NB4 (cell line): ENCODE data around the gene STT3A.

ENCODE experiments used
- POLR2A ChIP-seq: IDR thresholded peaks from 2 replicates; pipeline ENCODE4 v1.6.1; 2011; ENCODE audit warnings: mild to moderate bottlenecking; ENCODE audit not compliant: insufficient read length; ENCODE audit errors: extremely low read depth
- TF ChIP-seq, protein P1 (sequence below): IDR thresholded peaks from one replicate; pipeline ENCODE4 v1.5.1; 2012; ENCODE audit warnings: low read depth, low read length
- TF ChIP-seq, protein P2 (sequence below): IDR thresholded peaks from 2 replicates; pipeline ENCODE4 v1.6.1; 2011; ENCODE audit warnings: low read depth, low read length

- TF ChIP-seq, protein P1, sequence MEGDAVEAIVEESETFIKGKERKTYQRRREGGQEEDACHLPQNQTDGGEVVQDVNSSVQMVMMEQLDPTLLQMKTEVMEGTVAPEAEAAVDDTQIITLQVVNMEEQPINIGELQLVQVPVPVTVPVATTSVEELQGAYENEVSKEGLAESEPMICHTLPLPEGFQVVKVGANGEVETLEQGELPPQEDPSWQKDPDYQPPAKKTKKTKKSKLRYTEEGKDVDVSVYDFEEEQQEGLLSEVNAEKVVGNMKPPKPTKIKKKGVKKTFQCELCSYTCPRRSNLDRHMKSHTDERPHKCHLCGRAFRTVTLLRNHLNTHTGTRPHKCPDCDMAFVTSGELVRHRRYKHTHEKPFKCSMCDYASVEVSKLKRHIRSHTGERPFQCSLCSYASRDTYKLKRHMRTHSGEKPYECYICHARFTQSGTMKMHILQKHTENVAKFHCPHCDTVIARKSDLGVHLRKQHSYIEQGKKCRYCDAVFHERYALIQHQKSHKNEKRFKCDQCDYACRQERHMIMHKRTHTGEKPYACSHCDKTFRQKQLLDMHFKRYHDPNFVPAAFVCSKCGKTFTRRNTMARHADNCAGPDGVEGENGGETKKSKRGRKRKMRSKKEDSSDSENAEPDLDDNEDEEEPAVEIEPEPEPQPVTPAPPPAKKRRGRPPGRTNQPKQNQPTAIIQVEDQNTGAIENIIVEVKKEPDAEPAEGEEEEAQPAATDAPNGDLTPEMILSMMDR = no peak
- no peak for TF ChIP-seq POLR2A
- TF ChIP-seq, protein P2, sequence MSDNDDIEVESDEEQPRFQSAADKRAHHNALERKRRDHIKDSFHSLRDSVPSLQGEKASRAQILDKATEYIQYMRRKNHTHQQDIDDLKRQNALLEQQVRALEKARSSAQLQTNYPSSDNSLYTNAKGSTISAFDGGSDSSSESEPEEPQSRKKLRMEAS = no peak
Observed at GRCh38 chr11:125586623-125587022, 6.0 kb upstream of the STT3A start.
